GM18873 (cell line): ENCODE results near the gene APBA1.
"Not testable (repeated sequence)": the region's sequence is repeated elsewhere in the genome, so short reads cannot be mapped to it uniquely, and the experiment has no call there.

Experiments
- ATAC-seq: cut with Tn5 transposase; IDR thresholded peaks from one replicate; pipeline ENCODE4 v1.9.1; 2021; ENCODE audit warnings: mild to moderate bottlenecking, moderate library complexity, moderate number of reproducible peaks; ENCODE audit not compliant: unreplicated experiment, low FRiP score

Gene APBA1

GRCh38 chr9:69454321-69454720 lies 217.8 kb downstream of the APBA1 start:
- no peak for ATAC-seq

DNA sequence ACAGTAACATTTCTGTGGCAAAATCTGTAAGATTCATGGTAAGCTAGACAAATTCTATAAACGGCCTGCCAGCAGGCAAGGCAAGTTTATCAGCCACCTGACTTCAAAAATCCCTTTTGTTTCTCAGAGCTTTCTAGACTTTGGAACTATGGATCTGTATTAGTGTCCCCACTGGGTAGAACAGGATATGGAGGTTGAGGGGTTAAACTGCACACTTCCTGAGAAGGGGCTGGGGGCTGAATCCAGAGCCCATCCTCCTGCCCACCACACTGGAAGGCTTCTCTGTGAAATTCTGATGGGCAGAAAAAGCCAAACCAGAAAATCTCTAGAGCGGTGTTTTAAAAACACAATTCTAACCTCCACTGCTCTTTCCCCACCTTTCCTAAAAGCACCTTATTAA lies 218.4 kb downstream of the APBA1 start:
- ATAC-seq: no peak

DNA sequence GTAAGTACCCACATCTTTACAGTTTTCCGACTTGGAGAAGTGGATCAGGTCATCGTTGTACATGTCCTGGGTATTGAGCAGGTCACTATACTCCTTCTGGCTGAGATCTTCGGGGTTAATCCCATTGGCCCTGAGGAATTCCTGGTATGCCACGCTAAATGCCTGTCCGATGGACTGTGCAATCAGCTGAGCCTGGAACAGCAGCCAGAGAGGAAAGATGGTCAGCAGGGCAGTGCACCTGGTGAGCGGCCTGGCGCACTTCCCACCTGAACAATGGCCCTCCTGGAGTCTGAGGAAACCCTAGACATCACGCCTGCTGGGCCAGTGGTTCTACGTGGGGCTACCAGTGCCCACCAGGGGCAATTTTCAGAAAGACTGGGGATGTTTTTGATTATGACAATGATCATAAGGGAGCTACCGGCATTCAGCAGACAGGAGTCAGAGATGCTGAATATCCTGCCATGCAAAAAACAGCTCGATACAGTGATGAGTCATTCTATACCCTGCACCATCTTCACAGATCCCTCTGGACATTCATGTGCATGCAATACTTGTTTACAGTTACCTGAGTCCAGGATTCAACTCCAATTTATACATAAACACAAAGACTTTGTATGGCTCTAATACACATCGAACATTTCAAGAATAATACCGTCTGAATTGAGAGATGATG lies 219.9 kb downstream of the APBA1 start:
- ATAC-seq: no peak

DNA sequence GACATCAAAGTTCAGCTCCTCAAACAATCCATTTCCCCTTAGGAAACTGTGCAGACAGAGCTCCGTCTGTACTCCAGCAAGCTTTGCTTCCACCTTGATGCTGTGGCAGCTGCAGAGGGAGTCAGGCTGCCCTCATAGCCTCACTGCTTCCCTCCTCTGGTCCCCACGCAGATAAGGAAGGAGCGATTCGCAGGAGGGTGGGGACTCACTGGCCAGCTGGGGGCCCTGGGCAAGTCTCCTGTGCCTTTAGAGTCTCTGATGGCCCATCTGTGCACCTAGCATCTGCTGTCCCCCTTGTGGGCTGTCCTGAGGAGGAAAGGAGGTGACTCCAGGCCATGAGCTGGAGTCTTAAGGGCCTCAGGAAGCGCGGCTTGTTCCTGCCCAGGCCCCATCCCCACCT lies 225.7 kb downstream of the APBA1 start:
- ATAC-seq: no peak

DNA sequence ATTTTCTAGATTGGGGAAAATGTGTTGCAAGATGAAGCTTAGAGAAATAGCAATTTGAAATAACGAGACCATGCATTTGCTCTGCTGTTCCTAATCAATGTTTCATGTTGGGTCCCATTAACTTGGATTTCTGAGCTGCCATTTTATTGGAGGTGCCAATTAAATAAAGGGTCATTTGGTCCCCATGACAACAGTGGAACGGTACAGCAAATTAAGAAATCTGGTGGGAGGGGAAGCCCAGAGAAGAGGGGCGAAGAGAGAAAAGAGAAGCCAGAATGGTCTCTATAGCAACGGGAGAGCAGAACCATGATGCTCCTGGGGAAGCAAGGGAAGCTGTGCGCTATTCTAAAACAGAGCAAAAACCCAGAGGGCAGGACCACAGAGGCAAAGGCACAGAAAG lies 226.9 kb downstream of the APBA1 start:
- ATAC-seq: no peak

DNA sequence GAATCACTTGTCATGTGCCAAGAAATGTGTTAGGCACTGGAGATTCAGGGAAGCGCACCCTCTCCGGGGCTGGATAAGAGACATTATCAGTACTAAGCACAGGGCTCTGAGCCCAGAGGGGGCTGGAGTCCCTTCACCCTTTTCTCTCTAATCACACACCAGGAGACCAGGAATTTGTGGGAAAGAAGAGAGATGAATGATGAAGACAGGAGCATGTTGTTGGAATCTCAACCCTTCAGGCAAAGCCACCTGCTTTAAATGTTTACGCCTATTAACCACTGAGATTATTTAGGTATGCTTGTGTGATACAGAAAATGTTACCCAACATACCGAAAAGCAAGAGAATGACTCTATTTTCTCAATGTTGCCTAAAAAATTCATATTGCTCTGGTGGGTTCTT lies 227.4 kb downstream of the APBA1 start:
- ATAC-seq: no peak

- no peak for ATAC-seq
Measured at GRCh38 chr9:69444021-69444420, 228.2 kb downstream of the APBA1 start.

GRCh38 chr9:69443178-69443577 lies 229.0 kb downstream of the APBA1 start:
- no peak for ATAC-seq

DNA sequence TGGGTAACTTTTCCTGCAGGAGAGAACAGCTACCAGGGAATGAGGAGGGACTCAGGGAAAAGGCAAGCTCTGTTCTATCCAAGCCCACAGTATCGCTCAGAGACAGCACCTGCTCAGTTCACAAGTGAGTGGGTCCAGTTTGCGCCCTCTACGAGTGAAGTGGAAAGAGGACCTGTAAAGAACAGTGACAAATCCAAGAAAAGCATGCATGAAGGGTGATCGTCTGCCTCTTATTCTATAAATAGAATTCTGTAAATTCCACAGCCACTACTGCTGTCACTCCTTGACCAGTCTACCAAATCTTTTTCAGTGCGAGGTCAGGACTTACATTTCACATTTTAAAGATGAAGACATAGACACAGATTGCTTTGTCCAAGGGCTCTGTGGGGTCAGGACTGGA lies 229.7 kb downstream of the APBA1 start:
- no peak for ATAC-seq

DNA sequence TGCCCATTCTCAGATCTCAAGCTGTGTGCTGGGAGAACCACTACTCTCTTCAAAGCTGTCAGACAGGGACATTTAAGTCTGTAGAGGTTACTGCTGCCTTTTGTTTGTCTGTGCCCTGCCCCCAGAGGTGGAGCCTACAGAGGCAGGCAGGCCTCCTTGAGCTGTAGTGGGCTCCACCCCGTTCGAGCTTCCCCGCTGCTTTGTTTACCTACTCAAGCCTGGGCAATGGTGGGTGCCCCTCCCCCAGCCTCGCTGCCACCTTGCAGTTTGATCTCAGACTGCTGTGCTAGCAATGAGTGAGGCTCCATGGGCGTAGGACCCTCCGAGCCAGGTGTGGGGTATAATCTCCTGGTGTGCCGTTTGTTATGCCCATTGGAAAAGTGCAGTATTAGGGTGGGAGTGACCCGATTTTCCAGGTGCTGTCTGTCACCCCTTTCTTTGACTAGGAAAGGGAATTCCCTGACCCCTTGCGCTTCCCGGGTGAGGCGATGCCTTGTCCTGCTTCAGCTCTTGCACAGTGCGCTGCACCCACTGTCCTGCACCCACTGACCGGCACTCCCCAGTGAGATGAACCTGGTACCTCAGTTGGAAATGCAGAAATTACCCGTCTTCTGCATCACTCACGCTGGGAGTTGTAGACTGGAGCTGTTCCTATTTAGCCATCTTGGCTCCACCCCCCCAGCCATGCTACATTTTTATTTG lies 231.8 kb downstream of the APBA1 start:
- ATAC-seq: not testable (repeated sequence)

GRCh38 chr9:69439654-69440053 lies 232.5 kb downstream of the APBA1 start:
- not testable (repeated sequence) for ATAC-seq

GRCh38 chr9:69433968-69434367 lies 238.2 kb downstream of the APBA1 start:
- ATAC-seq: no peak

GRCh38 chr9:69433392-69433791 lies 238.8 kb downstream of the APBA1 start:
- no peak for ATAC-seq

- no peak for ATAC-seq
Measured at GRCh38 chr9:69432623-69433022, 239.5 kb downstream of the APBA1 start.

- ATAC-seq: no peak
Measured at GRCh38 chr9:69431777-69432176, 240.4 kb downstream of the APBA1 start.

DNA sequence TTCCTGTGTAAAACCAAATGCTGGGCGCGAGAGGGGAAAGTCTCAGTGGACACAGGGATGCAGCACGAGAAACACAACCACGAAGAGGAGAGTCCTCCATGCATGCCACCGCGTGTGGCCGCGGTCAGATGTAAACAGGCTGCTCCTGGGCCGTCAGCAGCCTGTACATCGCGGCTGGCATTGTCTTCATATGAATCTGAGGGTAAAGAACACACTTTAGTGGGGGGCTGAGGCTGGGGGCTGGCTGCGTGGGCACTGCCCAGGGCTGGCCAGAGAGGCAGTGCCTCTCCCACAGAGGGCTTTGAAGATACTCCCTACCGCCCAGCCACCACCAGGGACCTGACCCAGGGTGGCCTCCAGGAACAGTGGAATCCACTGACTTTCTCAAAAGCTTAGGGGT lies 241.0 kb downstream of the APBA1 start:
- no peak for ATAC-seq

DNA sequence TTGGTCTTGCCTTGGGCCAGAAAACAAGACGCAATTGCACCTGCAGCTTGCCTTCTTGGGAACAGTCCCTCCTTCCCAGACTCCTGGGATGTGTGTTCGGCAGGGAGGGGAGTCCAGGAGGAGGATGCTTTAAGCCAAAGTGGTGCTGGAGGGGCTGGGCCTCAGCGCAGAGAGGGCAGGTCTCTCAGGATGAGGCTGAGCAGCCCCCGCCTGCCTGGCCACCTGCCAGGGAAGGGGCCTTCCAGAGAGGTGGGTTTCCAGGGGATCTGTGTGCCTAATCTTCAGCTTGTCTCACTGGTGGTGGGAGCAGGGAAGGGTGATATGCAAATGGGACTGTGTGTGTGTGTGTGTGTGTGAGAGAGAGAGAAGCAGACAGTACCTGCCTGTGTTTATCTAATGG lies 242.0 kb downstream of the APBA1 start:
- no peak for ATAC-seq

GRCh38 chr9:69429281-69429680 lies 242.9 kb downstream of the APBA1 start:
- ATAC-seq: no peak

- no peak for ATAC-seq
Measured at GRCh38 chr9:69428017-69428785, 244.0 kb downstream of the APBA1 start.

DNA sequence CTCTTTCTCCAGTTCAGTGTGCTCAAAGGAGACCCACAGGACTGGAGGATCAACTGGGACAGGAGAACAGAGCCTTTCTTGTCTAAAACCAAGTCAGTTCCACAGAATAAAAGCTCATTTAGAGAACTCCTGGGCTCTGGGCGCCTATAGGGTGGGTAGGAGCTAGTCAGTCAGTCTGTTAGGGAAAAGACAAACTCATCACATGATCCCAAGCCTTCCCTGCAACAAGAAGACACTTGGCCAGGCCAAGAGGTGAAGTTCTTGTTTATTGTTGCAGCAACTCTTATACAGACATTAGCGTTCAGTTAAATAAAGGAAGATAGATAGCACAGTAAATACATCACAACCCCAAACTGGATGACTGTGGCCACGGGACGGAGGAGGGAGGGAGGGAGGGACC lies 244.9 kb downstream of the APBA1 start:
- ATAC-seq: no peak

DNA sequence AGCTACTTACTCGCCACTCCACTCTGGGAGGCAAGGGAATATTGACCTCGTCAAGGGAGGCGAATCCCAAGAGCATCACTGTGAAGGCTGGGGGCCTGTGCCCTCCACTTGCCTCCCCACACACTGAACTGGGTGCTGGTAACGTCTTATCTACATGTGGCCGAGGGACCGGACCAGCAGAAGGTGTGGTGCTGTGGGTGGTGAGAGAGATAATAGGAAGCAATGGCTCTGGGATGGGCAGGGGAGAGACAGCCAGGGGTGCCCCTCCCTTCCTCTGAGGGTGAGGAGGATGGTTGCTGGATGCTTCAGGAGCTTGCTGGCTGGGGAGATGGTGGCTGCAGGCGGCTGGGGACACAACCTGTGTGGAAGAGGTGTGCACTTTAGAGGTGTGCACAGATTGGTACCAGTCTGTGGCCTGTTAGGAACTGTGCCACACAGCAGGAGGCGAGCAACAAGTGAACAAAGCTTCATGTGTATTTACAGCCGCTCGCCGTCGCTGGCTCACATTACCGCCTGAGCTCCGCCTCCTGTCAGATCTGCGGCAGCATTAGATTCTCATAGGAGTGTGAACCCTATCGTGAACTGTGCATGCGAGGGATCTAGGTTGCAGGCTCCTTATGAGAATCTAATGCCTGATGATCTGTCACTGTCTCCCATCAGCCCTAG lies 246.9 kb downstream of the APBA1 start:
- ATAC-seq: no peak
